HCT116 (cell line): ENCODE results near the gene ICE1. TPM values are rescaled to one million over a fixed set of nuclear protein-coding genes. Genes with fewer than 3 reads are reported as not detected.

Source experiments
- ATAC-seq: fragments of 200-7000 bp; cut with Tn5 transposase; 2 replicates; pipeline ENCODE4 v1.9.1; 2020; ENCODE audit warnings: mild to moderate bottlenecking, moderate library complexity
- BruUV-seq: library from RNA; stranded (reverse); fragments of 400-500 nt; replicated peaks from 2 replicates; lab custom pipeline; 2021; lab: Mats Ljungman, UMichigan
- CTCF ChIA-PET: fragments of 300-600 bp; sonication (Branson Sonifier 250); formaldehyde crosslinking; loops from one replicate; lab custom pipeline; 2021; ENCODE audit warnings: antibody characterized with exemption; lab: Charles Lee
- POLR2A ChIA-PET: fragments of 300-600, 350-600 bp; sonication (Branson Sonifier 250); formaldehyde crosslinking; loops from one replicate; lab custom pipeline; 2021; ENCODE audit warnings: antibody characterized with exemption; lab: Charles Lee
- RAD21 ChIA-PET, 2 experiments: fragments of 300-600 bp; sonication (Branson Sonifier 250); formaldehyde crosslinking; loops; one replicate each; lab custom pipeline; 2023; ENCODE audit warnings: low total read pairs in 2 of 2; ENCODE audit not compliant: uncharacterized antibody in 2 of 2, unreplicated experiment in 2 of 2, low non-redundant PET in 1 of 2; lab: Charles Lee
- DNase-seq: peaks from one replicate; pipeline ENCODE4 v3.0.0-alpha.2; 2010; ENCODE audit warnings: low read depth, low spot score
- H2AFZ ChIP-seq: fragments of 200-600 bp; shearing (Covaris generic), sonication (generic); 2 replicates; pipeline ENCODE4 v1.6.1; 2017; ENCODE audit warnings: low read depth, mixed run types, mixed read lengths, antibody characterized with exemption, low read length; ENCODE audit not compliant: poor library complexity, severe bottlenecking
- H3K27ac ChIP-seq: 2 replicates; pipeline ENCODE4 v1.5.1; 2012; ENCODE audit warnings: low read depth, low read length
- H3K27me3 ChIP-seq: fragments of 200-600 bp; sonication (generic); 2 replicates; pipeline ENCODE4 v1.6.1; 2016; ENCODE audit warnings: mixed run types, low read length, mixed read lengths; ENCODE audit not compliant: insufficient read depth
- H3K36me3 ChIP-seq, 2 experiments: fragments of 200-500 bp in 1 of 2; fragments of 200-600 bp in 1 of 2; sonication (Bioruptor generic) in 1 of 2; sonication (generic) in 1 of 2; 2 replicates each; pipeline versions ENCODE4 v1.5.1 to v1.6.1; 2014 to 2016; ENCODE audit warnings: low read length in 2 of 2, inconsistent platforms in 1 of 2, mixed read lengths in 1 of 2, mixed run types in 1 of 2; ENCODE audit not compliant: insufficient read depth in 2 of 2, control insufficient read depth in 1 of 2
- H3K4me1 ChIP-seq, 2 experiments: fragments of 200-600 bp in 1 of 2; sonication (generic) in 1 of 2; 2 replicates each; pipeline versions ENCODE4 v1.5.1 to v1.6.1; 2012 to 2017; ENCODE audit warnings: low read length in 2 of 2, inconsistent platforms in 1 of 2, mild to moderate bottlenecking in 1 of 2, mixed read lengths in 1 of 2, mixed run types in 1 of 2, moderate library complexity in 1 of 2; ENCODE audit not compliant: insufficient read depth in 2 of 2, control insufficient read depth in 1 of 2
- H3K4me2 ChIP-seq: fragments of 200-600 bp; sonication (generic); 2 replicates; pipeline ENCODE4 v1.6.1; 2017; ENCODE audit warnings: mixed run types, low read length, mixed read lengths
- H3K4me3 ChIP-seq, 2 experiments: fragments of 200-600 bp in 1 of 2; sonication (generic) in 1 of 2; replicated peaks in 1 of 2; 2 replicates each; pipeline ENCODE4 v1.5.1; 2011 to 2016; ENCODE audit warnings: low read length in 2 of 2, control low read depth in 1 of 2, low read depth in 1 of 2, mild to moderate bottlenecking in 1 of 2, mixed read lengths in 1 of 2, mixed run types in 1 of 2
- H3K79me2 ChIP-seq: fragments of 200-600 bp; sonication (generic); 2 replicates; pipeline ENCODE4 v1.6.1; 2017; ENCODE audit warnings: mild to moderate bottlenecking, mixed run types, low read length, moderate library complexity, mixed read lengths; ENCODE audit not compliant: insufficient read depth
- H3K9ac ChIP-seq: fragments of 200-600 bp; sonication (generic); 2 replicates; pipeline ENCODE4 v1.6.1; 2016; ENCODE audit warnings: low read length, mixed read lengths
- H3K9me2 ChIP-seq: fragments of 200-600 bp; sonication (generic), shearing (Covaris generic); 2 replicates; pipeline ENCODE4 v1.6.1; 2017; ENCODE audit warnings: mixed run types, mild to moderate bottlenecking, moderate library complexity; ENCODE audit not compliant: insufficient read depth
- H3K9me3 ChIP-seq, 2 experiments: fragments of 200-500 bp in 1 of 2; fragments of 200-600 bp in 1 of 2; sonication (Bioruptor generic) in 1 of 2; sonication (generic) in 1 of 2; 2 replicates each; pipeline ENCODE4 v1.6.1; 2014 to 2017; ENCODE audit warnings: low read length in 2 of 2, mixed read lengths in 2 of 2, inconsistent platforms in 1 of 2, low read depth in 1 of 2, mild to moderate bottlenecking in 1 of 2, mixed run types in 1 of 2, moderate library complexity in 1 of 2; ENCODE audit not compliant: control insufficient read depth in 1 of 2, insufficient read depth in 1 of 2
- H4K20me1 ChIP-seq: fragments of 200-600 bp; sonication (generic), shearing (Covaris generic); 2 replicates; pipeline ENCODE4 v1.6.1; 2017; ENCODE audit warnings: mixed run types, mild to moderate bottlenecking, moderate library complexity; ENCODE audit not compliant: insufficient read depth
- ATF3 ChIP-seq: IDR thresholded peaks from 2 replicates; pipeline ENCODE4 v1.6.1; 2012
- CBX3 ChIP-seq: IDR thresholded peaks from 2 replicates; pipeline ENCODE4 v1.6.1; 2012; ENCODE audit warnings: low read depth
- CEBPB ChIP-seq: IDR thresholded peaks from 2 replicates; pipeline ENCODE4 v1.6.1; 2012; ENCODE audit warnings: low read depth
- EGR1 ChIP-seq: IDR thresholded peaks from 2 replicates; pipeline ENCODE4 v1.6.1; 2012; ENCODE audit warnings: low read depth
- ELF1 ChIP-seq: IDR thresholded peaks from 2 replicates; pipeline ENCODE4 v1.6.1; 2012; ENCODE audit warnings: low read depth, borderline replicate concordance
- EZH2phosphoT487 ChIP-seq: fragments of 200-600 bp; IDR thresholded peaks from 2 replicates; pipeline ENCODE4 v1.6.1; 2018; ENCODE audit warnings: antibody characterized with exemption, borderline replicate concordance
- FOSL1 ChIP-seq: IDR thresholded peaks from 2 replicates; pipeline ENCODE4 v1.6.1; 2012; ENCODE audit warnings: low read depth
- JUND ChIP-seq: IDR thresholded peaks from 2 replicates; pipeline ENCODE4 v1.6.1; 2012
- POLR2A ChIP-seq: IDR thresholded peaks from 2 replicates; pipeline ENCODE4 v1.7.0; 2011; ENCODE audit warnings: borderline replicate concordance; ENCODE audit not compliant: insufficient read depth, insufficient read length; ENCODE audit errors: extremely low read depth
- RAD21 ChIP-seq: IDR thresholded peaks from 2 replicates; pipeline ENCODE4 v1.6.1; 2012; ENCODE audit warnings: low read depth, mild to moderate bottlenecking
- REST ChIP-seq: IDR thresholded peaks from 2 replicates; pipeline ENCODE4 v1.6.1; 2012; ENCODE audit warnings: low read depth
- SIN3A ChIP-seq: IDR thresholded peaks from 2 replicates; pipeline ENCODE4 v1.6.1; 2012; ENCODE audit warnings: low read depth
- SRF ChIP-seq: IDR thresholded peaks from 2 replicates; pipeline ENCODE4 v1.6.1; 2012; ENCODE audit warnings: low read depth
- TCF7L2 ChIP-seq: IDR thresholded peaks from 2 replicates; pipeline ENCODE4 v1.7.0; 2011; ENCODE audit warnings: borderline replicate concordance, inconsistent platforms; ENCODE audit not compliant: insufficient read depth, insufficient read length; ENCODE audit errors: extremely low read depth
- YY1 ChIP-seq: IDR thresholded peaks from 2 replicates; pipeline ENCODE4 v1.6.1; 2011; ENCODE audit warnings: low read length, low read depth, moderate library complexity, mild to moderate bottlenecking; ENCODE audit not compliant: insufficient replicate concordance; ENCODE audit errors: extremely low read depth
- ZNF274 ChIP-seq: fragments of 200-500 bp; sonication (Bioruptor generic); IDR thresholded peaks from 2 replicates; pipeline ENCODE4 v1.6.1; 2014; ENCODE audit warnings: mild to moderate bottlenecking, low read depth, low read length, inconsistent platforms
- intact Hi-C: fragments of 100-400 bp; cut with micrococcal nuclease; formaldehyde crosslinking; loops from 2 replicates; pipeline ENCODE4 v1.10.0; 2022
- total RNA-seq: library from RNA; stranded (reverse); gene quantifications from one replicate; pipeline ENCODE4 v1.2.1, GENCODE V29; 2021; ENCODE audit not compliant: unreplicated experiment
- TF ChIP-seq, protein P1 (sequence below): IDR thresholded peaks from 2 replicates; pipeline ENCODE4 v1.6.1; 2011; ENCODE audit warnings: mild to moderate bottlenecking, low read length, moderate library complexity; ENCODE audit not compliant: insufficient replicate concordance; ENCODE audit errors: extremely low read depth

ICE1 gene
- total RNA-seq, 1 experiment from 2014 or later: 30.0 TPM

- intact Hi-C loops: no loop called here
- H3K79me2 ChIP-seq: no peaks in the 10 kb centered on the region
- no peak for TF ChIP-seq CEBPB
- no peak for TF ChIP-seq YY1
- TF ChIP-seq RAD21: no peak
- TF ChIP-seq SRF: no peak
- TF ChIP-seq FOSL1: no peak
- TF ChIP-seq EGR1: no peak
- no peak for TF ChIP-seq EZH2phosphoT487
- no peak for TF ChIP-seq ELF1
- no peak overlapping the region for H3K4me3 ChIP-seq
- no peaks in the 10 kb centered on the region for H4K20me1 ChIP-seq
- RAD21 ChIA-PET: no interaction called here
- POLR2A ChIA-PET: no interaction called here
- H3K4me1 ChIP-seq: no peaks in the 10 kb centered on the region
- DNase-seq (no peak), ATAC-seq (no peak)
- no peaks in the 10 kb centered on the region for H3K27me3 ChIP-seq
- no peak overlapping the region for H2AFZ ChIP-seq
- H3K9ac ChIP-seq: no peak overlapping the region
- no peaks in the 10 kb centered on the region for H3K9me3 ChIP-seq
- H3K36me3 ChIP-seq: peaks cover 3% of the 10 kb centered on the region in 2 experiments; a peak in 2 of 4 replicates
- H3K27ac ChIP-seq: no peak overlapping the region
- CTCF ChIA-PET: no interaction called here
- no TSS peak for BruUV-seq
- no peak overlapping the region for H3K4me2 ChIP-seq
- H3K9me2 ChIP-seq: no peaks in the 10 kb centered on the region
Observed at GRCh38 chr5:5481206-5481605, 58.7 kb downstream of the ICE1 start.

- H3K9ac ChIP-seq: no peak overlapping the region
- H3K9me2 ChIP-seq: no peaks in the 10 kb centered on the region
- BruUV-seq: no TSS peak
- ChIA-PET CTCF (no interaction called here), RAD21 (no interaction called here), POLR2A (no interaction called here)
- no peak overlapping the region for H2AFZ ChIP-seq
- no peak overlapping the region for H3K4me2 ChIP-seq
- intact Hi-C loops: no loop called here
- no peak overlapping the region for H3K27ac ChIP-seq
- ATAC-seq (no peak), DNase-seq (no peak)
- H3K4me1 ChIP-seq: no peaks in the 10 kb centered on the region
- no peaks in the 10 kb centered on the region for H3K9me3 ChIP-seq
- no peaks in the 10 kb centered on the region for H3K79me2 ChIP-seq
- no peak overlapping the region for H3K4me3 ChIP-seq
- H3K36me3 ChIP-seq: no peaks in the 10 kb centered on the region
- H4K20me1 ChIP-seq: no peaks in the 10 kb centered on the region
- H3K27me3 ChIP-seq: no peaks in the 10 kb centered on the region
- TF ChIP-seq, protein P1, sequence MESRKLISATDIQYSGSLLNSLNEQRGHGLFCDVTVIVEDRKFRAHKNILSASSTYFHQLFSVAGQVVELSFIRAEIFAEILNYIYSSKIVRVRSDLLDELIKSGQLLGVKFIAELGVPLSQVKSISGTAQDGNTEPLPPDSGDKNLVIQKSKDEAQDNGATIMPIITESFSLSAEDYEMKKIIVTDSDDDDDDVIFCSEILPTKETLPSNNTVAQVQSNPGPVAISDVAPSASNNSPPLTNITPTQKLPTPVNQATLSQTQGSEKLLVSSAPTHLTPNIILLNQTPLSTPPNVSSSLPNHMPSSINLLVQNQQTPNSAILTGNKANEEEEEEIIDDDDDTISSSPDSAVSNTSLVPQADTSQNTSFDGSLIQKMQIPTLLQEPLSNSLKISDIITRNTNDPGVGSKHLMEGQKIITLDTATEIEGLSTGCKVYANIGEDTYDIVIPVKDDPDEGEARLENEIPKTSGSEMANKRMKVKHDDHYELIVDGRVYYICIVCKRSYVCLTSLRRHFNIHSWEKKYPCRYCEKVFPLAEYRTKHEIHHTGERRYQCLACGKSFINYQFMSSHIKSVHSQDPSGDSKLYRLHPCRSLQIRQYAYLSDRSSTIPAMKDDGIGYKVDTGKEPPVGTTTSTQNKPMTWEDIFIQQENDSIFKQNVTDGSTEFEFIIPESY: no peak
- no peak for TF ChIP-seq ATF3
- TF ChIP-seq ZNF274: no peak
- no peak for TF ChIP-seq CEBPB
- TF ChIP-seq TCF7L2: no peak
- TF ChIP-seq EGR1: no peak
- TF ChIP-seq POLR2A: no peak
- no peak for TF ChIP-seq SIN3A
- TF ChIP-seq REST: no peak
- no peak for TF ChIP-seq CBX3
- TF ChIP-seq EZH2phosphoT487: no peak
- no peak for TF ChIP-seq FOSL1
- no peak for TF ChIP-seq JUND
Observed at GRCh38 chr5:5481633-5482032, 59.2 kb downstream of the ICE1 start.
